Measurements from ENCODE around the gene SPRY4. TPM values are rescaled to one million over a fixed set of nuclear protein-coding genes. Genes with fewer than 3 reads are reported as not detected.
"Not testable (repeated sequence)": the region's sequence is repeated elsewhere in the genome, so short reads cannot be mapped to it uniquely, and the experiment has no call there.

Gene SPRY4
- total and polyA plus RNA-seq, 10 donors, result 0.76 to 33.5 (median 15.8) TPM

- WGBS, 5 donors, result 76 to 85% (median 84%) methylated on average over 7 of the region's 7 CpGs
Measured at GRCh38 chr5:142303565-142303964, 21.3 kb downstream of the SPRY4 start.

DNA sequence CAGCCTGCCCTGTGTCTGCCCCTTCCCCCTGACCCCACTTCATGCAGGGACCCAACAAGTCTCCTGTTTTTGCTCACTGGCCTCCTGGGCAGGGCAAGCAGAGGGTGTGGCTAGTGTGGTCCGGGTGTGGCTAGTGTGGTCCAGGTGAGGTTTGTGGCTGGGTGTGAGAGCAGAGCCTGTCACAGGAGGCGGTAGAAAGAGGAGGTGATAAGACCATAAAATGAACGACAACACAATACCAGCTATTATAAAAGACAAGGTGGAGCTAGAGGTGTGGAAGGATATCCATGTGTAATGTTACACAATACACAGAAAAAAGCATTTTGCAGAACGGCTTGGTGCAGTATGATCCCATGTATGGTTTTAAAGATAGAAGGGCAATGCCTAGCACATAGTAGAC, 23.3 kb downstream of the SPRY4 start:
- H3K27ac ChIP-seq, result no peak overlapping the region
- intact Hi-C loops (cut with DNase I; ENCODE audit: low total_unique reads), result no loop called here
- H3K27me3 ChIP-seq (replicated peaks in 1 of 7), result no peaks in the 10 kb centered on the region
- whole genome bisulfite sequencing, 5 donors, result 65 to 81% (median 75%) methylated on average over 4 of the region's 4 CpGs
- H3K4me1 ChIP-seq, result peaks cover 0 to 11% (median under 1%) of the 10 kb centered on the region in 6 donors
- no peak overlapping the region for H3K4me3 ChIP-seq
- H3K36me3 ChIP-seq, result no peaks in the 10 kb centered on the region
- DNase-seq, result no peak
- TF ChIP-seq, protein P1, sequence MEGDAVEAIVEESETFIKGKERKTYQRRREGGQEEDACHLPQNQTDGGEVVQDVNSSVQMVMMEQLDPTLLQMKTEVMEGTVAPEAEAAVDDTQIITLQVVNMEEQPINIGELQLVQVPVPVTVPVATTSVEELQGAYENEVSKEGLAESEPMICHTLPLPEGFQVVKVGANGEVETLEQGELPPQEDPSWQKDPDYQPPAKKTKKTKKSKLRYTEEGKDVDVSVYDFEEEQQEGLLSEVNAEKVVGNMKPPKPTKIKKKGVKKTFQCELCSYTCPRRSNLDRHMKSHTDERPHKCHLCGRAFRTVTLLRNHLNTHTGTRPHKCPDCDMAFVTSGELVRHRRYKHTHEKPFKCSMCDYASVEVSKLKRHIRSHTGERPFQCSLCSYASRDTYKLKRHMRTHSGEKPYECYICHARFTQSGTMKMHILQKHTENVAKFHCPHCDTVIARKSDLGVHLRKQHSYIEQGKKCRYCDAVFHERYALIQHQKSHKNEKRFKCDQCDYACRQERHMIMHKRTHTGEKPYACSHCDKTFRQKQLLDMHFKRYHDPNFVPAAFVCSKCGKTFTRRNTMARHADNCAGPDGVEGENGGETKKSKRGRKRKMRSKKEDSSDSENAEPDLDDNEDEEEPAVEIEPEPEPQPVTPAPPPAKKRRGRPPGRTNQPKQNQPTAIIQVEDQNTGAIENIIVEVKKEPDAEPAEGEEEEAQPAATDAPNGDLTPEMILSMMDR (IDR thresholded peaks at IDR 0.05 in 8 of 11, conservative IDR thresholded peaks at IDR 0.05 in 3 of 11), result no peak
- TF ChIP-seq POLR2AphosphoS5 (IDR thresholded peaks at IDR 0.05) (no peak), POLR2A (IDR thresholded peaks at IDR 0.05) (no peak)
- no peaks in the 10 kb centered on the region for H3K9me3 ChIP-seq

More at GRCh38 chr5:142303565-142303964, 21.3 kb downstream of the SPRY4 start:
- Histone ChIP-seq H3K27me3 (replicated peaks in 1 of 7) (no peaks in the 10 kb centered on the region), H3K4me1 (no peaks in the 10 kb centered on the region), H3K4me3 (no peak overlapping the region), H3K27ac (no peak overlapping the region), H3K9me3 (no peaks in the 10 kb centered on the region), H3K36me3 (no peaks in the 10 kb centered on the region)
- TF ChIP-seq, protein P1 (IDR thresholded peaks at IDR 0.05 in 8 of 11, conservative IDR thresholded peaks at IDR 0.05 in 3 of 11), result no peak
- TF ChIP-seq POLR2A (IDR thresholded peaks at IDR 0.05) (no peak), POLR2AphosphoS5 (IDR thresholded peaks at IDR 0.05) (no peak)
- no peak for DNase-seq
- intact Hi-C loops (cut with DNase I; ENCODE audit: low total_unique reads), result no loop called here

GRCh38 chr5:142300677-142301076, 24.1 kb downstream of the SPRY4 start:
- 91 to 95% (median 93%) methylated on average over 8 of the region's 8 CpGs for WGBS, 5 donors
- no peaks in the 10 kb centered on the region for H3K9me3 ChIP-seq
- intact Hi-C loops (cut with DNase I; ENCODE audit: low total_unique reads), result no loop called here
- no peak overlapping the region for H3K4me3 ChIP-seq
- H3K27me3 ChIP-seq (replicated peaks in 1 of 7), result peaks cover 0 to 4% (median 0%) of the 10 kb centered on the region in 7 donors
- H3K36me3 ChIP-seq, result no peaks in the 10 kb centered on the region
- no peak for TF ChIP-seq POLR2A (IDR thresholded peaks at IDR 0.05)
- TF ChIP-seq, protein P1 (IDR thresholded peaks at IDR 0.05 in 8 of 11, conservative IDR thresholded peaks at IDR 0.05 in 3 of 11), result no peak
- TF ChIP-seq POLR2AphosphoS5 (IDR thresholded peaks at IDR 0.05), result no peak
- H3K4me1 ChIP-seq, result peaks cover 0 to 20% (median 6%) of the 10 kb centered on the region in 6 donors
- H3K27ac ChIP-seq, result no peak overlapping the region
- DNase-seq, result no peak

- no peak overlapping the region for H3K4me3 ChIP-seq
- peaks cover 0 to 4% (median 0%) of the 10 kb centered on the region in 7 donors for H3K27me3 ChIP-seq (replicated peaks in 1 of 7)
- WGBS, 5 donors, result 81 to 90% (median 87%) methylated on average over 6 of the region's 6 CpGs
- intact Hi-C loops (cut with DNase I; ENCODE audit: low total_unique reads), result no loop called here
- TF ChIP-seq, protein P1 (IDR thresholded peaks at IDR 0.05 in 8 of 11, conservative IDR thresholded peaks at IDR 0.05 in 3 of 11), result no peak
- H3K27ac ChIP-seq, result no peak overlapping the region
- no peaks in the 10 kb centered on the region for H3K36me3 ChIP-seq
- H3K9me3 ChIP-seq, result no peaks in the 10 kb centered on the region
- H3K4me1 ChIP-seq, result peaks cover 0 to 31% (median 18%) of the 10 kb centered on the region in 6 donors
- no peak for DNase-seq
Measured at GRCh38 chr5:142298789-142299188, 26.0 kb downstream of the SPRY4 start.

DNA sequence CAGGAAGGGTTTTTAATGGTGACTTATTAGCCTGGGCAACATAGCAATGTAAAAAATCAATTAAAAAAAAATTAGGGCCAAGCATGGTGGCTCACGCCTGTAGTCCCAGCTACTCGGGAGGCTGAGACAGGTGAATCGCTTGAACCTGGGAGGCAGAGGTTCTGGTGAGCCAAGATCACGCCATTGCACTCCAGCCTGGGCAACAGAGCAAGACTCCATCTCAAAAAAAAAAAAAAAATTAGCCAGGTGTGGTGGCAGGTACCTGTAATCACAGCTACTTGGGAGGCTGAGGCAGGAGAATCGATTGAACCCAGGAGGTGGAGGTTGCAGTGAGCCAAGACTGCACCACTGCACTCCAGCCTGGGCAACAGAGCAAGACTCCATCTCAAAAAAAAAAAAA, 27.0 kb downstream of the SPRY4 start:
- DNase-seq; H3K36me3 ChIP-seq; intact Hi-C loops (cut with DNase I; ENCODE audit: low total_unique reads); H3K27me3 ChIP-seq (replicated peaks in 1 of 7); H3K9me3 ChIP-seq; H3K4me3 ChIP-seq: not testable (repeated sequence)
- Histone ChIP-seq H3K4me1 (peaks cover 0 to 38% (median 18%) of the 10 kb centered on the region in 6 donors), H3K27ac (peak overlapping the region in 6 of 8 donors; percentile 13 to 65 (median 48))
- whole genome bisulfite sequencing, 5 donors, result 86 to 95% (median 90%) methylated on average over 5 of the region's 5 CpGs
